NCI-H1436 treated with DMSO at 0.1 percent for 48 hours (cell line): ENCODE measurements around the gene MYH10.

Experiments used
- DNase-seq: peaks from one replicate; lab custom pipeline; 2025; lab: John Stamatoyannopoulos, UW

Gene MYH10

DNA sequence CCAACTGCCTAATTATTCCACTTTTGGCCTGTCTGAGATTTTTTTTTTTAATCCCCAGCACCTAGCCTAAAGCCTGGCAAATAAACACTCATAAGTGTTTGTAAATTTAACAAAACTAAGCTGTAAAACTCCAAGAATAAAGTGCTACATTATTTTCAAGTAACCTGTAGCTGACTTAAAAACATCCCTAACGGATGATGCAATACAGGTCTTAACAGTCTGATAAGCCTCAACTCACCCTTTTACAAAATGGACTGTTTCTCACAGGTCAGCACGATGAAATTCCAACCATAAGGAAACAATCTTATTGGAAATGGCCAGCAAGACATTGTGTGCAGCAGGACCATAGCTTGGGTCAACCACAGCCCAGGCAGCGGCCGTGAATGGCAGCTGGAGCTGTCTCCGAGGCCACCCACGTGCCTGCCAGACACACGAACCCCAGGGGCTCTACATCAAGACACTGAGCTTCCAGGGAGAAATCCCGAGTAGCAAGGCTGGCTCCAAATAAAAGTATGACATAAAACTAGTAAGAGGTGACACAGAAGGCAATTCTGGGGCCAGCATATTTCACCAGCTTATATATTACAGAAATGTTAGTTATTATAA, 135.9 kb downstream of the MYH10 start:
- no peak for DNase-seq

DNA sequence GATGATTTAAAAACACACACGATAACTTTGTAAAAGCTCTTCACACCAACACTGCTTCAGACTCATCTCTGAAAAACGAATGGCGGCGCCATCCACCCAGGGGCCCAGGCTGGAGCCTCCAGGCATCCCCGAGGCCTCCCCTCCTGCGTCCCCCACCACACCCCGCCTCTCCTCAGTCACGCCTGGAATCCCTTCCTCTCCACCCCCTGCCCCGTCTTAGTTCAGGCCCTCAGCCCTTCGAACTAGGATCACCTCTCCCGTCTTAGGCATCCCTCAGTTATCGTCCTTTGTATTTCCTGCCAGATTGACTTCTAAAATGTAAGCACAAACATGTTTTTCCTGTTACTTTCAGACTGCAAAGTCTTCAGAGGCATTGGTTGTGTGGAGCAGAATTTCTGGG, 136.5 kb downstream of the MYH10 start:
- no peak for DNase-seq

DNA sequence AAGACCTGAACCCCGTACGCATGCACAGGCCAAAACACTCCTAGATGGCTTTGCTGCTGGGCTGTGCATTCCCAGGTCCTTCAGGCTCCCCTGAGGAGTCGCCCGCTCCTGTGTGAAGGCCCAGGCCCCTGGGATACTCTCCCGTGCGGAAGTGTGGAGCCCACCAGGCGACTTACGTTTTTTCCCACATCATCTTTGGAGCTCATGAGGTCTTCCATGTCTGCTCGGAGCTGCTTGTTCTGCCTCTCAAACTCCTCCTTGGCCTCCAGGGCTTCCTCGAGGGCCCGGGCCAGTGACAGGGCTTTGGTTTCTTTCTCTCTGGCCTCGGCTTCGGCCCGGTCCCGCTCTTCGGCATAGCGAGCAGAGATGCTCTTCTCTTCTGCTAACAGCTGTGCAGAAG, 138.4 kb downstream of the MYH10 start:
- no peak for DNase-seq

DNA sequence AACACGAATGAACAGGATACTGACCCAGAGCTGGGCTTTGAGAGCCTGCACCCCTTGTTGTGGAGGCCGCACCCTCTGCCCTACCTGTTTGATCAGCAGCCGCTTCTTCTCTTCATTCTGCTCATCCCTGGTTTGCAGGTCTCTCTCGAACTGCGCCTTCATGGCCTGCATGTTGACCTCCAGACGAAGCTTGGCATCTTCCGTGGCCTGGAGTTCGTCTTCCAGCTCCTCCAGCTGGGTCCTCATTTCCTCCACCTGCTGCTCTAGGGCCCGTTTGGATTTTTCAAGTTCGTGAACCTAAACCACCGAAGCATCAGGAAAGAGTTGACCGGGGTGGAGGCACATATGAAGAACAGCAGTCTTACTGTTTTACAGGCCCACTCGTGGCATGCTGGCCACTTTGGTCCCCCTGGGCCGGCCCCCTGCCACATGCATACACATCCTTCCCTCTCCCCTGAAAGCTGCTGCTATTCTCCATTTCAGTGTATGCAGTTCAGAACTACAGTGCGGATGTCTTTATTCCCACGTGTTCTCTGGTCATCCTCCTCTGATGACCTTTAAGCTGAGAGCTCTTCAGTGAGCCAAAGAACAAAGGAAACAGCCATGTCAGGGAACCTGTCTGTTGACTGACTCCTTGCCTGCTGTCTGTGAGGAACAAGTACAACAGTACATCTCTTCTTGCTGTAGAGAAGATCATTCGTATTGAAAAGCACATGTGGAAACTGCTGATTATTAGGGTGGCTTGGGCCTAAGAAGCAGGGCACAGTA, 140.1 kb downstream of the MYH10 start:
- no peak for DNase-seq

DNA sequence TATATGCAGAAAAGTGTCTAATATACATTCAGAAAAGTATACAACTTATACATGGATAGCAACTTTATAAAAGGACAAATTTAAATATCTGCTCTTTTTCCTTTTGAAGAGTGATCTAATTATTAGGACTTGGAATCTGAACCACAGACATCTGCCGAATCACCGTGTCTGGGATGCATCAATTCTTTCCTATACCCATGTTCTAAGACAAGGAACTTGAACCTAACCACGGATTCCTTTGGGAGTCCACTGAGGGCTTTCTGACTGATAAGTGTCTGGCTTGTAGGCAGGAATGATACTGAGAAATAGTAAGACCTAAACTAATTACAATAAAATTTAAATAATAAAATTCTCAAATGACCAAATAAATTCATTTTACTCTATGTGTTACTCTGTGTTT, 140.7 kb downstream of the MYH10 start:
- DNase-seq, result no peak

DNA sequence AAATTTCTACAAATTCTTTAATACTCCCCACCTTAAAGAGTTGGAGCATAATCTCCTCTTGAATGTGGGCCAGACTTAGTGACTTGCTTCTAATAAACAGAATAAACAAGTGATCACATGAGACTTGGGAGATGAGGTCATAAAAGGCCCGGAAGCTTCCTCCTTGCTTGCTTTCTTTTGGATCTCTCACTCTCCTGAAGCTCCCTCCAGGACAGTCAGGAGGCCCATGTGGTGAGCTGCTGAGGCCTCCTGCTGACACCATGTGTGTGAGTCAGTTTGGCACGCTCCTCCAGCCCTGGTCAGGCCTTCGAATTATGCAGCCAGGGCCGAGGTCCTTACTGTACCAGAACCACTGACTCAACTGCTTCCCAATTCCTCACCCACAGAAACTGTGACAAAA, 141.6 kb downstream of the MYH10 start:
- no peak for DNase-seq

DNA sequence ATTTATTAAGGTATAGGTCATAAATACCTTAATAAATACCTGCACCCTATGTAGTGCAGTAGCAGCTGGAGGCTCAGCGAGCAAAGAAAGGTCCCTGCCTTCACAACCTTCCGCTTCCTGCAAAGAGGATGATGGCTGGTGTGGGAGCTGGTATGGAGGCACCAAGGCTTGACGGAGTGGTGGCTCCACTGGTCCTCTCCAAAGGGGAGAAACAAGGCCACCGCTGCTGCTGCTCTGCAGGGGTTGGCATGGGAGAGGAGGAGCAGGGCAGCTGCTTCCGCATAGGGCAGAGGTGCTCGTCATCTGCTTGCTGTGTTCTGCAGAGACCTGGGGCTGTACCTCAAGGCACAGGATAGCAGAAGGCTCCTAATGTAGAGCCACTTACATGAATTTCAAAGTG, 142.0 kb downstream of the MYH10 start:
- no peak for DNase-seq

DNA sequence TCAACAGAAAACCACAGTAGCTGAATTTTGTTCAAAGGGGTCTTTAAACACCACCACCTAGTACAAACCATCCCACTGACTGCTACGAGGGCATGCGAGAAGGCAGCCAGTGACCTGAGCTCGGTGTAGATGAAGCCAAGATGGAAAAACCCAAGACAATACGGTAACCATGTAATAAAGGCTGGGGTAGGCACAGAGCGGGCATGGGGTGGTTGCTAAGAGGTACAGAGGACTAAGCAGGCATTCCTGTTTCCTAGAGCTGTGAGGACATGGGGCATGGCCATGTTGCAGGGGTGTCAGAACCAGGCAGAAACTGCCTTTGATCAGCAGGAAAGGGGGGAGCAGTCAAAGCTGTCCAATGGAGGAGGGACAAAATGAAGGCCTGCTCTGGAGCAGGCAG, 142.8 kb downstream of the MYH10 start:
- no peak for DNase-seq

DNA sequence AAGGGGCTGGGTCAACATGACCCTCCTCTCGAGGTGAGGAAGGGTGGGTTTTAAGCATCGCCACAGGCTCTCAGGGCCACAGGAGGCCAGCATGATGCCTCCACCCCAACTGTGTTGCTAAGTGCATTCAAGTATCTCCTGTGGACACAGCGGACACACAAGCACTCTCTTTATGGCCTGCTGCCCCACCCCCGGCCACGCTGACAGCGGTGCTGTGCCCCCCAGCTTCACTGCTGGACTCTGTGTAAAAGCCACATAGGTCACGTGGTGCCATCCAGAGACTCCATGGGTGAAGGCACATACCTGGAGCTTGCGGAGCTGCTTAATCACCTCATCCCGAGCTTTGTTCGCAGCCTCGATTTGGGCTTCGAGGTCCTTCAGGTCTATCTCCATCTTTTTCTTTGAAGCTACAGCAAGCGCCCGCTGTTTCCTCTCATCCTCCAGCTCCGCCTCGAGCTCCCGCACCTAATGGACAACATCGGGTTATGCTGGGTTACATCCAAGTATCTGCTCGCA, 143.3 kb downstream of the MYH10 start:
- DNase-seq, result no peak

DNA sequence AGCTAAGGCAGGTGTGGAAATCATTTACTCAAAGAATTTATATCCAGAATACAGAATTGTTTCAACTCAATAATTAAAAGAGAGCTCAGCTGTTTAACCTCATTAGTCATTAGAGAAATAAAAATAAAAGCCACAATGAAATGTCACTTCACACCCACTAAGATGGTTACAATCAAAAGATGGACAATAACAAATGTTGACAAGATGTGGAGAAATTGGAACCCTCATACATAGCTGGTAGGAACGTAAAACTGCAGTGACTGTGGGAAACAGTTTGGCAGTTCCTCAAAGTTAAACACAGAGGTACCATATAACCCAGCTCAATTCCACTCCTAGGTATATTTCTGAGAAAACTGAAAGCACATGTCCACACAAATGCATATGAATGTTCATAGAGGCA, 145.0 kb downstream of the MYH10 start:
- no peak for DNase-seq

DNA sequence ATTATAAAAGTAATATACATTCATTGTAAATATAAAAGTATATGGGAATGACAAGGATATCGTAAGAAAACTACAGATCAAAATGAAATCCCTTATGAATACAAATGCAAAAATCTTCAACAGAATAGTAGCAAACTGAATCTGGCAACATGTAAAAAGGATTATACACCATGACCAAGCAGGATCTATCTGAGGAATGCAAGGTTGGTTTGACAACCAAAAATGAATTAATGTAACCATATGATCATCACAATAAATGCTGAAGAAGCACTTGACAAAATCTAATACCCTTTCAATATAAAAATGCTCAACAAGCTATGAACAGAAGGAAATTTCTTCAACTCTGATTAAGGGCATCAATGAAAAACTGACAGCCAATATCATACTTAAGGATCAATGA, 146.1 kb downstream of the MYH10 start:
- DNase-seq, result no peak

DNA sequence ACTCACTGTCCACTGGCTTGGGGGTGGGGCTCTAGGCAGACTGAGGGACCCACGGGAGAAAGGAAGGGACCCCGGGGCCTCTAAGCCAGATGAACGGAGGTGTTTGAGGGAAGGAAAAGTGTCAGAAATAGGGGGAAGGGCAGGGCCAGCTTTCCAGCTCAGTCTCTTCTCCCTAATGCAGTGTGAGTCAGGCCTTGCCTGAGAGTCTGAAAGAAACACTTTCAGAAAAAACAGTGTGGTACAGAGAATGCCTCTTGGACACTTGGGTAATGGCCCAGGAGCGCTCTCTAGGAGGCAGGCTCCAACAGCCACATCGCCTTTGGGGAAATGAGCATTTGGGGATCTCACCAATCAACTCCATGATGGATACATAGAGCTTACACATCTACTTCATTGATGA, 148.0 kb downstream of the MYH10 start:
- DNase-seq, result no peak

DNA sequence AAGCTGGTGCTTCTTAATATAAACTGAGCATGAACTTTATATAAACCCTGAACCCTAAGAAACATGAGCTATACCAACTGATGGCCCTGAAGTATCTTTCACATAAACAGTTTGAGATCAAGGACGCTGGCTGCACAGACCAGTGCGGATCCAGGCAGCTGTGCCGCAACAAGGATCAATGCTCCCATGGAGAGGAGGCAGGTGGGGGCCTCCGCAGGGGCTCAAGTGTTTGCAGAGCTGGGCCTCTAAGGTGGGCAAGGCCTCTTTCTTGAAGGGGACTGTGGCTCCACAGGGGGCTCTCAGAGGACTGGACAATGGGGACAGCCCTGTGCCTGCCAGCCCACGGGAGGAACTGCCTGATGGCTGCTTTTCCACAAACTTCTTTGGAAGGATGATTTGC, 148.8 kb downstream of the MYH10 start:
- no peak for DNase-seq

DNA sequence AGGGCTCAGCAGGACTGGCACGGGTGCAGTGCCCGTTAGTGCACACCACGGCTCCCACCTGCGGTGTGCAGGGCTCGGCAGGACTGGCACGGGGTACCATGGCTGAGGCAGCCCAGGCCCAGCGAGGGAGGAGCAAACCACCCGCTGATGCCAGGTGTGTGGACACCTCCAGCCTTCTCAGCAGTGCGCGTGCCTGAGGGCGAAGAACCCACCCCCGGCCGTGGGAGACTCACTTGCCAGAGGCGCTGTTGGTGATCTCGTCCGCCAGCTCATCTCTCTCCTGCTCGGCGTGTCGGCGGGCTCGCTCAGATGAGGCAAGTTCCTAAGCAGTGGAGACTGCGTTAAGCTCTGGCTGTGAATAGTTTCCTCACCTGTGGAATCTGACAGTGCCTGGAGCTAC, 149.4 kb downstream of the MYH10 start:
- DNase-seq, result no peak

DNA sequence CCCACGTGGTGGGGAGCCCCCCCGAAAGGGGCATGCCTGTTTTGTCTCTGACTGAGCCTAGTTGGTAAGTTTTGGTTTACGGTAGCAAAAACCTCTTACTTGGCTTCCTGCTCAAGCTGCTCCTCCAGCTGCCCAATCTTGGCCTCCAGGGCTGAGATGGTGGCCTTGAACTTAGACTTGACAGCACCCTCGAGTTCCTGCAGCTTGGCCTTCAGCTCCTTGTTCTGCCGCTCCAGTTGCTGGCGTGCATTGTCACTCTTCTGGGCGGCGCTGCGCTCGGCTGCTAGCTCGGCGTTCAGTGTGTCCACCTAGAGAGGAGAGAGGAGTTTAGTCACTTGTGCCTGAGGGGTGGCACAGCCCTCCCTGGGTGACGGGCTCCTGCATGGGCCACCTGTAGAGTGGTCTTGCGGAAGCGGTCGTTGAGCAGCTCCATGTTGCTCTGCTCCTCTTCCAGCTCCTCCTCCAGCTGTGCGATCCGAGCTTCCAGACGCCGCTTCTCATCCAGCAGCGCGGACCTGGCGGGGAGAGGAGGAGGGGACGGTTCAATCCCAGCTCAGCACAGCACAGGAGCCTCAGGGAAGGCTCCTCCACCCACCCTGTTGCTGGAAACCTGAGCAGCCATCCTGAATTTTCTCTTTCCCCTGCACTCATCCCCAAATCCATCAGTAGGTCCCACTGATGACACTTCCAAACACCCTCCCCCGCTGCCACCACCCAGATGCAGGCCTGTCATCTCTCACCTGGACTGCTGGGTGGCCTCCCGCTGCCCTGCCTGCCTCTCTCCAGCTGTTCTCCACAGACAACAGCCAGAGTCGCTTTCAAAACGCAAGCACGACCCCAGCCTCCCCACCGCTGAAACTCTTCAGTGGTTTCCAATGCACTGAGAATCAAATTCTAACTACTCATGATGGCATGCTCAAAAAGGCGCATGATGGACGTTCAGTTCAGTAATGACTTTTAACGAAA, 150.2 kb downstream of the MYH10 start:
- no peak for DNase-seq

DNA sequence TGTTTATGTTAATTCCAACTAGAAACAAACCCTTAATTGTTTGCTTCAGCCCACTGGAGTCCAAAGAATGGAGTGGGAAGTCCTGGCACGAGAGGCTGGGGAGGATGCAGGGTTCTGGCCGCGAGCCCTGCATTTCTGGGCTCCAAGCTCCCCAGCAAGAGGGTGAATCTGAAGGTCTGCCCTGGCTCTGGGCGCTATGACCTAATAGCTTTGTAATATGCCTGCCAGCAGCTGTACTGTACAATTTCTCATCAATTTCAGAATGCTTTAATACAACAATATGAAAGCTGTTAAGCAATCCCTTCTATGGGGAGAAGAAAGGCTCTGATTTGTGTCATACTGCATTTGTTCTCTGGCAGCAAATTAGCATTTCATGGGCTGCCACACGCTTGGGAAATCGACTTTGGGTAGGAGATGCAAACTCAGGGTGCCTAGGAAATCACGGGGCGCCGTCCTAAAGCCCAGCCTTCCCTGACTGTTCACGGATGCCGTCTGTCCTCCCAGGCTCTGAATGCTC, 151.0 kb downstream of the MYH10 start:
- no peak for DNase-seq

DNA sequence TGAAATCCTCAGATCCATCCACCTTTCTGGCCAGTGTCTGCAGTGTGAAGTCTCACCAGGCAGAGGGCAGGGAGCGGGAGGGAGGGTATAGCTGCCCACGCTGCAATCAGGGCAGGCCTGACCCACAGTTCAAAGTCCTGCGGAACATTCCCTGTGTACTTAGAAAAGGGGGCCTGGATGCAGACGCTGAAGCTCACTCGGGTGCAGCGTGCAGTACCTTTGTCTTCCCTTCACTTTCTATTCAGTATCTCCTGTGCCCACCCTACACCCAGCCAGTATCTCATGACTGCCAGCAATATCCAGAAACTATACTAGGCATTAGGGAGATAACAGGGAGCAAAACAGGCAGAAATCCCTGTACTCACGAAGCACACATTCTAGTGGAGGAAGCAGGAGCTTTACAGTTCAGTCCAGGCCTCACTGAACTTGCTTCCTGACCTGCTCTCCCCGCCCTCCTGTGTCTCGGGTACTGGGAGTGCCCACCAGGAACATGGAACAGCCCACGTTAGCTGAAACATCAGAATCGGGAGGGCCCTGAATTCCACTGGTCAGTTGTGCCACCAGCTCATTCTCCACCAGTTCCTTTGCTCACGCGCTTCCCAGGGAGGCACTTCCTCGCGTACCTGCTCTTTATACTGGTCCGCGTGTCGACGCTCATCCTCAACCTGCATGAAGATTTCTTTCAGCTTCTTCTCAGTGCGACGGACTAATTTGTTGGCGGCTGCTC, 152.6 kb downstream of the MYH10 start:
- no peak for DNase-seq

DNA sequence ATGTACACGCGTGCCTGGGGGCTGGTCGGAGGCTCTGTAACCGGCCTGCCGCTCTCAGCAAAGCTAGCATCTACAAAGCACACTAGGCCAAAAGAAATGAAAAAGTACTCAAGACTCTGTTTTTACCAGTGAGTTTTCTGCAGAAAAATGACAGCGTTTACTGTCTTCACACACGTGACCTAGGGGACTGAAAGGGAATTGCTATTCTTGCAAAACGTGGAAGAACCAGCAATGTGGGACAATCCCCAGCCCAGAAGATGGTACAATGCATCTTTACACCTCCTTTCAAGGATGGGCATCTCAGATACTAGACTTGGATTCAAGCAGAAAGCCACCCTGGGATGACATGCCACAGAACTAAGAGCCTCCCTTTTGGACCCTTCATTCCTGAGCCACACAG, 153.4 kb downstream of the MYH10 start:
- no peak for DNase-seq

DNA sequence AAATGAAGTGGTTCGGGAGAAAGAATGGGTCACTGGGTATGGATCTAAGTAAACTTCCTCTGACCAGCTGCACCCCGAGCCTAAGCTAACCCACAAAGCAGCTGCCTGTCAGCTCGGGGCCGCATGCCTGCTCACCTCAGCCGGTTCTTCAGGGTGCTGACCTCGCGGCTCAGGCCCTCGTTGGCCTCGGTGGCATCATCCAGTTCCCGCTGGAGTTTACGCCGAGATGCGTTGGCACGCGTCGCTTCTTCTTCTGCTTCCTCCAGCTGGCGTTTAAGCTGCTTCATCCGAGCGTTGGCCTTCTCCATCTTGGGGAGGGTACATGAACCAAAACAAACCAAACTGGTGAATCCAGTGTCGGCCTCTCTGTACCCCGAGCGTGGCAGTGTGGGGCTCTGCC, 153.8 kb downstream of the MYH10 start:
- no peak for DNase-seq

DNA sequence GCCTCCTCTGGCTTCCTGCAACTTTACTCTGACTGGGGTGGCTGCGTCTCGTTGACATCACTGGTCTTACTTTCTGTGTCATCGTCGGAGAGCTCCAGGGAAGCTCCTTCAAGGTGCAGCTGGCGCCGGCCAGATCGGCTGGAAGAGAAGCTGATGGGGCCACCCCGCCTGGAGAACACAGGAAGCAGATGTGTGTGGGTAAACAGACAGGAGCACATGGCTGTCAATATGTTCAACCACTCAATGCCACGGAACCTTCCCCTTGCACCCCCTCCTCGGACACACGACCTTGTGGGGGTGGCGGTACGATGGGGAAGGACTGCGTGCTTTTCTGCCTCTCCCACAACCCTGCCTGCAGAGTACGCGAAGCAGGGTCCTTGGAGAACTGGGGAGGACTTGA, 154.7 kb downstream of the MYH10 start:
- DNase-seq, result no peak

DNA sequence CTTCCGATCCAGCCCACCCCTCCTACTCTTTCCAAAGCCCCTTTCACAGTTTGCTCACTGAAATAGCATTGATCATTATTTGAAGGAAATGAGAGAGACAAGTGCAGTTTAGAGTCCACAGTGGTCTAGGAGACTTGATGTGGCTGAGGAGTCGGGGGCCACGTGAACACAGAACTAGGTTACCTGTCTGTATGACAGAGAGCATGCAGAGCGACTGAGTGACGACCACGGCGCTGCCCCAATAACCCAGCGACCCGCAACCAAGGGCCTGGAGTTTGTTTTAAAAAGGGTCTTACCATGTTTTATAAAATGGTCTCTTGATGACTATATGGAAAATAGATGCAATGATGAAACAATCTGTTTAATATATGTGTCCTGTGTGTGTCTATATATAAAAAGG, 155.3 kb downstream of the MYH10 start:
- DNase-seq, result no peak

DNA sequence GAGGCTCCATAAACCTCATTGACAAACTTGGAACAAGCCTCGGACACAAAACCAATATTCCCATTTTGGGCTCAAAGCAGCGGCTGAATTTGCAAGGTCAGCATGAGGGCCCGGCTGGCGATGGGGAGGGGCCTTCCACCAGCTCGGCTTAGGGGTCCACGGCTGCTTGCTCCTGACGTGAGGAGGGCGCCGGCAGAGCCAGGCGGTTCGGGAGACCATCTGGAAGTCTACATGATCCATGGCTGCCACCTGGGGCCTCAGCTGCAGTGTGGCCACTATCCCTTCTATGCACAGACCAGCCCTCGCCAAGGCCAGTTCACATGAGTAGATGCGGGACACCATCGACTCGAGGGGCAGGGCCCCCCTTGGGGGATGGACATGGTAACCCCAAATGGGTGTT, 155.7 kb downstream of the MYH10 start:
- DNase-seq, result no peak
